IMR-90 (cell line): ENCODE data around the gene LMO2. TPM values are rescaled to one million over a fixed set of nuclear protein-coding genes. Genes with fewer than 3 reads are reported as not detected.

Experiments used
- ATAC-seq: fragments of 200-7000 bp; cut with Tn5 transposase; 2 replicates; pipeline ENCODE4 v1.9.1; 2020; ENCODE audit warnings: low read depth, mild to moderate bottlenecking, moderate library complexity
- BruUV-seq: library from RNA; stranded (reverse); fragments of 400-500 nt; replicated peaks from 2 replicates; lab custom pipeline; 2021; lab: Mats Ljungman, UMichigan
- CTCF ChIA-PET: fragments of 300-600 bp; formaldehyde crosslinking; extraction: SDS; loops from one replicate; lab custom pipeline; 2021; ENCODE audit warnings: antibody characterized with exemption; lab: Yijun Ruan, JAX
- POLR2A ChIA-PET: fragments of 300-600 bp; sonication (Branson Sonifier 250); formaldehyde crosslinking; loops from one replicate; lab custom pipeline; 2022; ENCODE audit warnings: antibody characterized with exemption; ENCODE audit not compliant: unreplicated experiment; lab: Charles Lee
- DNase-seq: peaks from one replicate; pipeline ENCODE4 v3.0.0; 2013
- H2AFZ ChIP-seq: replicated peaks from 2 replicates; pipeline ENCODE3; 2013; ENCODE audit warnings: low read length, mild to moderate bottlenecking; ENCODE audit not compliant: poor library complexity
- H2AK5ac ChIP-seq: 2 replicates; pipeline ENCODE4 v1.6.1; 2013; ENCODE audit warnings: low read depth, low read length, inconsistent platforms
- H2AK9ac ChIP-seq: replicated peaks from 2 replicates; pipeline ENCODE3; 2013; ENCODE audit warnings: mild to moderate bottlenecking, low read depth, low read length, moderate library complexity; ENCODE audit not compliant: poor library complexity
- H2BK120ac ChIP-seq: 2 replicates; pipeline ENCODE4 v1.6.1; 2013; ENCODE audit warnings: low read depth, low read length, inconsistent platforms
- H2BK15ac ChIP-seq: 3 replicates; pipeline ENCODE4 v1.6.1; 2013; ENCODE audit warnings: low read depth, low read length, inconsistent platforms
- H2BK20ac ChIP-seq: 2 replicates; pipeline ENCODE4 v1.6.1; 2013; ENCODE audit warnings: low read depth, mild to moderate bottlenecking, inconsistent platforms, low read length, moderate library complexity
- H2BK5ac ChIP-seq: 2 replicates; pipeline ENCODE4 v1.6.1; 2013; ENCODE audit warnings: mild to moderate bottlenecking, low read depth, low read length, inconsistent platforms; ENCODE audit not compliant: poor library complexity, severe bottlenecking
- H3K14ac ChIP-seq: replicated peaks from 2 replicates; pipeline ENCODE4 v1.6.1; 2013; ENCODE audit warnings: low read depth, low read length, inconsistent platforms
- H3K18ac ChIP-seq: 2 replicates; pipeline ENCODE4 v1.6.1; 2013; ENCODE audit warnings: low read depth, low read length, control low read depth
- H3K23ac ChIP-seq: 2 replicates; pipeline ENCODE4 v1.6.1; 2013; ENCODE audit warnings: low read depth, low read length, inconsistent platforms
- H3K27ac ChIP-seq: 2 replicates; pipeline ENCODE4 v1.5.1; 2013; ENCODE audit warnings: mild to moderate bottlenecking, control low read depth, low read length; ENCODE audit not compliant: insufficient read depth
- H3K27me3 ChIP-seq: 2 replicates; pipeline ENCODE4 v1.6.1; 2013; ENCODE audit warnings: low read length; ENCODE audit not compliant: control insufficient read depth, insufficient read depth
- H3K36me3 ChIP-seq: 2 replicates; pipeline ENCODE4 v1.6.1; 2013; ENCODE audit warnings: low read length, mixed read lengths; ENCODE audit not compliant: control insufficient read depth, insufficient read depth
- H3K4ac ChIP-seq: 2 replicates; pipeline ENCODE4 v1.6.1; 2013; ENCODE audit warnings: low read depth, low read length, inconsistent platforms
- H3K4me1 ChIP-seq: 2 replicates; pipeline ENCODE4 v1.6.1; 2013; ENCODE audit warnings: low read length, mixed read lengths; ENCODE audit not compliant: control insufficient read depth, insufficient read depth
- H3K4me2 ChIP-seq: 2 replicates; pipeline ENCODE4 v1.6.1; 2013; ENCODE audit warnings: low read depth, mild to moderate bottlenecking, control low read depth, low read length, moderate library complexity
- H3K4me3 ChIP-seq: 2 replicates; pipeline ENCODE4 v1.5.1; 2013; ENCODE audit warnings: low read depth, mild to moderate bottlenecking, control low read depth, low read length, moderate library complexity; ENCODE audit not compliant: insufficient read depth
- H3K56ac ChIP-seq: 2 replicates; pipeline ENCODE4 v1.6.1; 2013; ENCODE audit warnings: low read length, inconsistent platforms; ENCODE audit not compliant: insufficient read depth; ENCODE audit errors: extremely low read depth
- H3K79me1 ChIP-seq, 2 experiments: 2 replicates each; pipeline ENCODE4 v1.6.1; 2013; ENCODE audit warnings: low read length in 2 of 2, inconsistent platforms in 1 of 2, low read depth in 1 of 2
- H3K9ac ChIP-seq: 2 replicates; pipeline ENCODE4 v1.6.1; 2013; ENCODE audit warnings: low read depth, low read length, control low read depth
- H3K9me1 ChIP-seq: 2 replicates; pipeline ENCODE4 v1.6.1; 2013; ENCODE audit warnings: low read length, inconsistent platforms; ENCODE audit not compliant: insufficient read depth
- H3K9me3 ChIP-seq: 2 replicates; pipeline ENCODE4 v1.6.1; 2013; ENCODE audit warnings: low read length; ENCODE audit not compliant: control insufficient read depth, insufficient read depth
- H4K20me1 ChIP-seq: 2 replicates; pipeline ENCODE4 v1.6.1; 2013; ENCODE audit warnings: low read length, inconsistent platforms; ENCODE audit not compliant: insufficient read depth
- H4K5ac ChIP-seq: 2 replicates; pipeline ENCODE4 v1.6.1; 2013; ENCODE audit warnings: mild to moderate bottlenecking, low read depth, low read length, control low read depth
- H4K8ac ChIP-seq, 2 experiments: 2 replicates each; pipeline ENCODE4 v1.6.1; 2013; ENCODE audit warnings: low read depth in 2 of 2, low read length in 2 of 2, control low read depth in 1 of 2, inconsistent platforms in 1 of 2
- H4K91ac ChIP-seq: 2 replicates; pipeline ENCODE4 v1.6.1; 2013; ENCODE audit warnings: low read depth, low read length, inconsistent platforms; ENCODE audit not compliant: insufficient read depth
- CHD1 ChIP-seq: IDR thresholded peaks from 2 replicates; pipeline ENCODE4 v1.6.1; 2012; ENCODE audit warnings: low read depth, low read length, improper control_type of control experiment
- CTCF ChIP-seq: conservative IDR thresholded peaks from 2 replicates; pipeline ENCODE4 v1.5.1; 2012; ENCODE audit warnings: mild to moderate bottlenecking, low read depth, low read length, improper control_type of control experiment
- FOS ChIP-seq: fragments of 150-350 bp; IDR thresholded peaks from 2 replicates; pipeline ENCODE4 v1.6.1; 2016; ENCODE audit warnings: low read depth, low read length
- NFE2L2 ChIP-seq: fragments of 150-350 bp; IDR thresholded peaks from 2 replicates; pipeline ENCODE4 v1.6.1; 2016; ENCODE audit warnings: low read depth, mild to moderate bottlenecking, low read length
- RAD21 ChIP-seq: IDR thresholded peaks from 2 replicates; pipeline ENCODE4 v1.6.1; 2012; ENCODE audit warnings: low read length, improper control_type of control experiment
- RCOR1 ChIP-seq: IDR thresholded peaks from 2 replicates; pipeline ENCODE4 v1.6.1; 2012; ENCODE audit warnings: mild to moderate bottlenecking, low read length, improper control_type of control experiment; ENCODE audit not compliant: insufficient replicate concordance
- RFX5 ChIP-seq: IDR thresholded peaks from 2 replicates; pipeline ENCODE4 v1.8.0; 2012; ENCODE audit warnings: low read depth, mild to moderate bottlenecking, low read length, moderate library complexity
- USF2 ChIP-seq: fragments of 150-350 bp; IDR thresholded peaks from 2 replicates; pipeline ENCODE4 v1.6.1; 2017; ENCODE audit warnings: mild to moderate bottlenecking, antibody characterized with exemption, low read length, low read depth
- WGBS, 2 experiments: methylation state at CpG; one replicate each; pipeline versions ENCODE4 v1.1.5 to v1.1.7; 2013; ENCODE audit warnings: missing lambda C conversion rate in 2 of 2; ENCODE audit not compliant: insufficient read length in 1 of 2; ENCODE audit errors: extremely low coverage in 2 of 2; 5-methylcytosine and 5-hydroxymethylcytosine counted together
- dilution Hi-C: fragments of 300-500 bp; cut with HindIII; formaldehyde crosslinking; loops from one replicate; pipeline ENCODE4 v1.14.3; 2018; ENCODE audit warnings: low sequenced_read_pairs; ENCODE audit not compliant: unreplicated experiment
- in situ Hi-C: fragments of 300-500 bp; cut with MboI; formaldehyde crosslinking; loops from 3 replicates; pipeline ENCODE4 v1.14.3; 2019; ENCODE audit warnings: low sequenced_read_pairs, inconsistent platforms, mixed read lengths
- intact Hi-C: fragments of 100-400 bp; cut with micrococcal nuclease; formaldehyde crosslinking; loops from 2 replicates; pipeline ENCODE4 v1.10.0; 2022
- polyA plus RNA-seq, 3 experiments: library from polyadenylated mRNA; depleted of rRNA; stranded (reverse); fragments of >200 nt; gene quantifications; 2 replicates each; pipeline ENCODE4 v1.2.3, GENCODE V29; 2012; ENCODE audit warnings: low replicate concordance in 1 of 3
- total RNA-seq: library from RNA; depleted of rRNA; stranded (reverse); fragments of >200 nt; gene quantifications from 2 replicates; pipeline ENCODE4 v1.2.3, GENCODE V29; 2012

Gene LMO2
- total and polyA plus RNA-seq, 2 of the 4 experiments (the other 2 are of a cell fraction) = not detected

- DNase-seq (no peak), ATAC-seq (no peak)
- H3K4me2 ChIP-seq = no peak overlapping the region
- H3K4ac ChIP-seq = no peak overlapping the region
- H3K14ac ChIP-seq = no peak overlapping the region
- H2BK120ac ChIP-seq = no peak overlapping the region
- POLR2A ChIA-PET = no interaction called here
- 100% methylated on average over 2 of the region's 2 CpGs; no CpG with 5 or more reads in 1 of the 2 experiments for WGBS, 2 experiments
- peaks cover 86% of the 10 kb centered on the region for H3K27me3 ChIP-seq
- in situ Hi-C loops (no loop called here), dilution Hi-C loops (no loop called here), intact Hi-C loops (no loop called here)
- no peaks in the 10 kb centered on the region for H3K36me3 ChIP-seq
- H3K9me3 ChIP-seq = no peaks in the 10 kb centered on the region
- H3K4me3 ChIP-seq = no peak overlapping the region
- H4K20me1 ChIP-seq = no peaks in the 10 kb centered on the region; the same call in 1 of the 2 replicates
- no peak overlapping the region for H3K23ac ChIP-seq
- no peak overlapping the region for H2BK20ac ChIP-seq
- H3K4me1 ChIP-seq = no peaks in the 10 kb centered on the region
- H3K56ac ChIP-seq = no peak overlapping the region
- H4K8ac ChIP-seq = no peak overlapping the region
- no peak overlapping the region for H2AK9ac ChIP-seq
- H3K9ac ChIP-seq = no peak overlapping the region
- H2AK5ac ChIP-seq = no peak overlapping the region
- H4K91ac ChIP-seq = no peak overlapping the region
- no TSS peak for BruUV-seq
- no peak overlapping the region for H3K18ac ChIP-seq
- H2BK15ac ChIP-seq = no peak overlapping the region
- CTCF ChIA-PET = interaction anchor here (2.8 kb wide), 1 partner anchor 9 kb away, joined by 10 read pairs; no protein-coding TSS in a partner anchor
- TF ChIP-seq RAD21 (no peak), USF2 (no peak), NFE2L2 (no peak), RFX5 (no peak), CHD1 (no peak), RCOR1 (no peak), FOS (no peak), CTCF (no peak)
- H3K27ac ChIP-seq = no peak overlapping the region
- no peak overlapping the region for H2BK5ac ChIP-seq
- H3K9me1 ChIP-seq = peaks cover 2% of the 10 kb centered on the region; the same call in 1 of the 2 replicates
- H3K79me1 ChIP-seq = no peaks in the 10 kb centered on the region
- H2AFZ ChIP-seq = no peak overlapping the region
- H4K5ac ChIP-seq = no peak overlapping the region
Observed at GRCh38 chr11:33866936-33867335, 24.9 kb downstream of the LMO2 start.
